Activated naive CD4-positive, alpha-beta T cell treated with anti-CD3 and anti-CD28 coated beads, Interleukin-2, amount 50 U/mL, for 24 hours (primary cell): ENCODE results near the gene OSMR.

ENCODE experiments used
- H3K27ac Mint-ChIP-seq: one replicate; pipeline ENCODE4 v1.8.0; 2021; ENCODE audit warnings: mild to moderate bottlenecking, mixed read lengths
- H3K27me3 Mint-ChIP-seq: one replicate; pipeline ENCODE4 v1.8.0; 2021; ENCODE audit warnings: mixed read lengths
- H3K36me3 Mint-ChIP-seq: one replicate; pipeline ENCODE4 v1.8.0; 2021; ENCODE audit warnings: mixed read lengths
- H3K4me1 Mint-ChIP-seq: one replicate; pipeline ENCODE4 v1.8.0; 2021; ENCODE audit warnings: mixed read lengths
- H3K4me3 Mint-ChIP-seq: one replicate; pipeline ENCODE4 v1.8.0; 2021; ENCODE audit warnings: mild to moderate bottlenecking, mixed read lengths
- H3K9me3 Mint-ChIP-seq: one replicate; pipeline ENCODE4 v1.8.0; 2021; ENCODE audit warnings: mixed read lengths

Gene OSMR

DNA sequence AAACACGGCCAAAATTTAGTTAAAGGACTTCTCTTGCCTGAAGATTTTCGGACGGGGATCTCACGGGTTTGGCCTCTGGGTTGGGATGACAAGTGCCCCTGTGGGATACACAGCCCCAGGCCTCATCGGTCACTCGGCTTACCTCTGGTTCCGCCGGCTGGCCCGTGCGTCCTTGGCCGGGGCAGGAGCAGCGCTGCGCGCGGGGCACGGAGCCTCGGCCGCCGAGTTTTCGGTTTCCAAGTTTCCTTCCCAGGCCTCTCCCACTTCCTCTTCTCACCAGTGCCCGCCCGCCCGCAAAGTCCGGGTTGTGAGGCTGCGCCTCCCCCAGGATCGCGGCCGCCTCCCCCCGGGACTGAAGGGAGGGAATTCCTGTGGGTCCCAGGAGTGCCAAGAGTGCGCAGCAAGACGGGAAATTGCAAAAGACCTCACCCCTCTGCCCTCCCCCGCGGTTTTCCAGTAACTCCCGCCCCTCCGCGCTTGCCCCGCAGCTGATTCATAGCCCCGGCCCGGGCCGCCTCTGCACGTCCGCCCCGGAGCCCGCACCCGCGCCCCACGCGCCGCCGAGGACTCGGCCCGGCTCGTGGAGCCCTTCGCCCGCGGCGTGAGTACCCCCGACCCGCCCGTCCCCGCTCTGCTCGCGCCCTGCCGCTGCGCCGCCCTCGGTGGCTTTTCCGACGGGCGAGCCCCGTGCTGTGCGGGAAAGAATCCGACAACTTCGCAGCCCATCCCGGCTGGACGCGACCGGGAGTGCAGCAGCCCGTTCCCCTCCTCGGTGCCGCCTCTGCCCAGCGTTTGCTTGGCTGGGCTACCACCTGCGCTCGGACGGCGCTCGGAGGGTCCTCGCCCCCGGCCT, at the start of gene OSMR:
Gene OSMR, plus strand, starts transcription at position 487 of the 853 bp plus-strand sequence. CDS start 23,033 bp downstream, outside the sequence.
- Mint-ChIP-seq H3K9me3 (no peaks in the 10 kb centered on the region), H3K27ac (no peak within 1 kb of the TSS), H3K27me3 (peaks cover 41% of the 10 kb centered on the region), H3K4me3 (peak within 1 kb of the TSS; percentile 67), H3K4me1 (peaks cover 9% of the 10 kb centered on the region), H3K36me3 (no peaks in the 10 kb centered on the region)

DNA sequence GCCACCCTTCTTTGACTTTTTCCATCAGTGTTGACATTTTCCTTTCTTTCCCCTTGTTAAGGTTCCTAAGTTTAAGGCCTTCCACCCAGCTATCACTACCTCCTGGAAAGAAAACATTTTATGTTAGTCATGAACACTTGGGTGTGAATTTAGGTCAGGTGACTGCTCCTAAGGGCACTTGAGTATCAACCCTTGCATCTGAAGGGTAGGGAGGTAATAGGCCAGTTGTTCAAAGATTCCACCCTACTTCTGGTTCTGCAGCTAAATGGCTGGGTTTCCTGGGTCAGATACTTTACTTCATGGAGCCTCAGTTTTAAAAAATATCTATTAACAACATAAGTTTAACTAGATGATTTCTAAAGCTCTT, 49.1 kb upstream of the OSMR start:
- no peaks in the 10 kb centered on the region for H3K4me1 Mint-ChIP-seq
- H3K27ac Mint-ChIP-seq: no peak overlapping the region
- peaks cover 4% of the 10 kb centered on the region for H3K27me3 Mint-ChIP-seq
- no peak overlapping the region for H3K4me3 Mint-ChIP-seq
- H3K9me3 Mint-ChIP-seq: no peaks in the 10 kb centered on the region
- H3K36me3 Mint-ChIP-seq: no peaks in the 10 kb centered on the region

DNA sequence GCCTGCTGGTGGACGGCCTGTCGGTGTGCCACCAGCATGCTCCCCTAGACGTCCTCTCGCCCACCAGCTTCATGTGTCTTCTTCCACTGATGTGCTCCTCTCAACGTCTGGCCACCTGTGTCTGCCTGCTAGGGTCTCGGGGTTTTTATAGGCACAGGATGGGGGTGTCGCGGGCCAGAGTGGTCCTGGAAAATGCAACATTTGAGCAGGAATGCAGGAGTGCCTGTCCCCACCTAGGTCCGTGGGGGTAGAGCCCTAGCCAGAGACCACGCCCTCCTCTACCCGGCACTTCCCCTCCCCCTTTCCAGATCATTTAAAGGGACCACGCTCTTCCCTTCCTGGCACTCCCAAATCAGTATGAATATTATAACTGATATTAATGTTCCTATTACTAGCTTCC, 48.0 kb upstream of the OSMR start:
- Mint-ChIP-seq H3K27ac (no peak overlapping the region), H3K9me3 (no peaks in the 10 kb centered on the region), H3K4me1 (no peaks in the 10 kb centered on the region), H3K4me3 (no peak overlapping the region), H3K36me3 (no peaks in the 10 kb centered on the region), H3K27me3 (no peaks in the 10 kb centered on the region)

DNA sequence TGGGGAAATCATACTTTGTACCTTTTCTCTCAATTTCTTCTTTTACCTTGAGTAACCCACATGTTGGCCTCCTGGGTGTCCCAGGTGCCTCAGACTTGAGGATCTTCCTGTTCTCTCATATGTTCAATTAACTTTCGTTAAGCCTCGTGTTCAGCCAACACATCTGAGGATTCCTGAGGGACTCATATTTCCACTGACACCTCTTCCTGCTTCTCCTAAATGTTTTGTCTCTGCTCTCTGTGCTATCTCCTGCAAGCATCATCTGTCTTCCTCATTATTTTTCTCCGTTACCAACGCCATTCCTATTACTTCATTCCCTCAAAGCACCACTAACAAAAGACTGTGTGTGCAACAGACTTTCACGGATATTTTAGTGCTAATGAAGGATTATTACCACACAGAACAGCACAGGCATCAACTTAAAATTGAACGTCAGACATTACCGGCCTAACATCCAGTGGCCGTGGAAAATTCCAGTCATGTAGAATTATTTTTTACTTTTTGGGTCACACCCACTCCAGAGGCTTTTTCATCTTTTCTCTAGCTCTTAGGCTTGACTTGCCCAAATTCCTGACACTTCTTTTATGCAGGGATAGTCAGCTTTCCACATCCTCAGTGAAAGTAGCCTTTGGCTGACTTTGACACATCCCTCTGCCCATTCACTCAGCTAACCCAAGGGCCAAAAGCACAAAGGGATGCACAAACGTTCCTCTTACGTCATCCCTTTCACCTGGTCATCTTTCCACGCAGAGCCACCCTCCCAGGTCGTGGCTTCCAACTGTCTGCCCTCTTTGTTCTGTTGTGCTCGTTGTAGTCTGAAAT, 46.0 kb upstream of the OSMR start:
- no peak overlapping the region for H3K27ac Mint-ChIP-seq
- no peaks in the 10 kb centered on the region for H3K4me1 Mint-ChIP-seq
- no peaks in the 10 kb centered on the region for H3K36me3 Mint-ChIP-seq
- H3K9me3 Mint-ChIP-seq: no peaks in the 10 kb centered on the region
- no peak overlapping the region for H3K4me3 Mint-ChIP-seq
- no peaks in the 10 kb centered on the region for H3K27me3 Mint-ChIP-seq

DNA sequence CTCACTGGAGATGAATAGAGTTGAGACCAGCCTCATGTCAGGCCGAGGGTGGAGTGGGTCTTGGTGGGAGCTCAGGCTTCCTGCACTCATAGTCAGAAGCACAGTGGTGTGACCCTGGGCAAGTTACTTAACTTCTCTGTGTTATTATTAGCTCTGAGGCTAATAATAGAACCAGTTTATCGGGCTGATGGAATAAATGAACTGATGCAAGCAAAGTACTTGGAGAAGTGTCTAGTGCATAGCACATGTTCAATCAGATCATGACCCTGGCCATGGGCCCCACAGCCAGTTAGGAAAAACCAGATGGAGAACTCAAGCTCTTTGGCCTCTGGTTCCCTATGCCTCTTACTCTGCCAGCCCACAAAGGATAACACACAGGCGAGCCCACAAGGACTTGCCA, 45.3 kb upstream of the OSMR start:
- no peaks in the 10 kb centered on the region for H3K4me1 Mint-ChIP-seq
- peaks cover under 1% of the 10 kb centered on the region for H3K27me3 Mint-ChIP-seq
- H3K36me3 Mint-ChIP-seq: no peaks in the 10 kb centered on the region
- H3K9me3 Mint-ChIP-seq: no peaks in the 10 kb centered on the region
- H3K4me3 Mint-ChIP-seq: no peak overlapping the region
- H3K27ac Mint-ChIP-seq: no peak overlapping the region

DNA sequence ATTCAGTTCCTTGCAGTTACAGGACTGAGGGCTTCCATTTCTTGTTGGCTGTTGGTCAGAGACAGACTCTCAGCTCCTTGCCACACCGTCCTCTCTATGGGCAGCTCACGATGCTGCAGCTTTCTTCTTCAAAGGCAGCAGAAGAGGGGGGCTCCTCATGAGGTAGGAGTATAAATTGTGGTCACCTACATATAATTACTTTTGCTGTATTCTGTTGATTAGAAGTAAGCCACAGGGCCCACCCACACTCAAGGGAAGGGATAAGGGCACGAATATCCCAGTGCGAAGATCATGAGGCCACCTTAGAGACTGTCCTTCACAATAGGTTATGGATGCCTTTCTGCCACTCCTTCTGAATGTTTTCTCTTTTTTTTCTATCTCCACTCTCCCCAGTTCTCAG, 43.7 kb upstream of the OSMR start:
- no peaks in the 10 kb centered on the region for H3K36me3 Mint-ChIP-seq
- no peaks in the 10 kb centered on the region for H3K4me1 Mint-ChIP-seq
- no peaks in the 10 kb centered on the region for H3K9me3 Mint-ChIP-seq
- H3K27me3 Mint-ChIP-seq: peaks cover 2% of the 10 kb centered on the region
- H3K4me3 Mint-ChIP-seq: no peak overlapping the region
- no peak overlapping the region for H3K27ac Mint-ChIP-seq

DNA sequence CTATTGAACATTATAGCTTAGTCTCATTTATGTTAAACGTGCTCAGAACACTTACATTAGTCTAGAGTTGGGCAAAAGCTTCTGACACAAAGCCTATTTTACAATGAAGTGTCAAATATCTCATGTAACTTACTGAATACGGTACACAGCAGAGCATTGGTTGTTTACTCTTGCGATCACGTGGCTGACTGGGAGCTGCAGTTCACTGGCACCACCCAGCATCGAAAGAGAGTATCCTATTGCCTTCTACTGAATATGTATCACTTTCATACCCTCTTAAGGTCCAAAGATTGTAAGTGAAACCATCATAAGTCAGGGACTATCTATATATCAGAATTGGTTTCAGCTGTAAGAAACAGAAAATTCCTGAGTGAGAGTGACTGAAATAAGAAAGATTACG, 42.6 kb upstream of the OSMR start:
- Mint-ChIP-seq H3K36me3 (no peaks in the 10 kb centered on the region), H3K9me3 (no peaks in the 10 kb centered on the region), H3K4me1 (no peaks in the 10 kb centered on the region), H3K27me3 (peaks cover 3% of the 10 kb centered on the region), H3K27ac (no peak overlapping the region), H3K4me3 (no peak overlapping the region)

DNA sequence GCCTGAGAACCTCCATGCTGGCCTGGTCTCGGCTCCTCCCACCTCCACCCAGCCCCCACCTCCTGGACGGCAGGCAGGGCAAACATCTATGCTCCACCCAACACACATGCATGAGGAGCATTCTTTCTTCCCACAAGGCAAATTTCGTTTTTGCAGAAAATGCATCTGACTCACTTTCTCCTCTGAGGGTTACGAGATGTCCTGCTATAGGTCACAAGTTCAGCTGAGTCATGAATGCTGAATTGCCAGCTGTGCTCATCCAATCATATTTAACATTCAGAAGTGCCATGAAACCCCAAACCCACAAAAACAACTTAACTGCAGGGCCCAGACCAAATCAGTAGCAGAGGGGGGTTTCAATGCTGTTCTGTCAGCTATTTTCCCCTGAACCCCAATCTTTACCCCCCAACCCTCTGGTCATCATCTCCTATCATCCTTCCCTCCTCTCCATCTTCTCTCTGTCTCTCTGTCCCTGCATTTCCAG, 39.0 kb upstream of the OSMR start:
- no peak overlapping the region for H3K27ac Mint-ChIP-seq
- H3K27me3 Mint-ChIP-seq: peaks cover 11% of the 10 kb centered on the region
- no peaks in the 10 kb centered on the region for H3K9me3 Mint-ChIP-seq
- no peaks in the 10 kb centered on the region for H3K4me1 Mint-ChIP-seq
- H3K4me3 Mint-ChIP-seq: no peak overlapping the region
- H3K36me3 Mint-ChIP-seq: no peaks in the 10 kb centered on the region

DNA sequence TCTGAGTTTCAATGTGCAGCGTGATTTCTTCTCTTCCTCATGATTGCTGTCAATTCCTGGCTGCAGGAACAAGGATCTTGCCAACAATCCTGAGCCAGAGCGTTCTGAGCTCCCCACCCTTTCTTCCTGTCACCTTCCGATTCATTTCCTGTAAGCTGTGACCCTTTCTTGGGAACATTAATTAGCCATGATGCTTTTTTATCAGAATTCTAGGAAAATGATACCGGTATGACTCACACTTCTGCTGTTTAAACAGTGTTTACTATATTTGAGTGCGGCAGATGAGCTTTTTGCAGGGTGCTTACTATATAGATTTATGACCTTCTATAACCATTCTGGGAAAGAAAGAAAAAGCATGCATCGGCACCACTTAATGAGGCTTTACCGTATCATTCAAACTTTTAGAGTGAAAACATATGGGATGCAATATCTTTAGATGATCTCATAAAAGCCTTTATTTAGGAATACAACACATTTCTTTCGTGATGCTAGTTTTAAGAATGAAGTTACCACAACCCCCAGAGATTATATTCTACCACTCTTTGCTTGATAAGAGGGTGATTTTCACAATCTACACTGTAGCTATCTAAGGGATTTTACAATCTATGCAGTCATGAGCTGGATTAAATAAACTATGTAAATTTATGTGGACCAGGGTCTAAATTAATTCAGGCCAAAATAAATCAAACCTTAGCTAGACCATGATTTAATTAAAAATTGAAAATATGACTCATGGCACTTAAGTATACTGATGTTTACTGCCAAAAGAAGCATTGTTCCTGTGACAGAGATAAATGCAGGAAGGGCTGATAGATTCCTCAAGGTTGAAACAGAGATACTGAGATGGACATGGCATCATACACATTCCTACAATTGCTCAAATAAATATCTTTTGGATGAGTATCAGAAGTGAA, 38.0 kb upstream of the OSMR start:
- Mint-ChIP-seq H3K36me3 (no peaks in the 10 kb centered on the region), H3K4me3 (no peak overlapping the region)

DNA sequence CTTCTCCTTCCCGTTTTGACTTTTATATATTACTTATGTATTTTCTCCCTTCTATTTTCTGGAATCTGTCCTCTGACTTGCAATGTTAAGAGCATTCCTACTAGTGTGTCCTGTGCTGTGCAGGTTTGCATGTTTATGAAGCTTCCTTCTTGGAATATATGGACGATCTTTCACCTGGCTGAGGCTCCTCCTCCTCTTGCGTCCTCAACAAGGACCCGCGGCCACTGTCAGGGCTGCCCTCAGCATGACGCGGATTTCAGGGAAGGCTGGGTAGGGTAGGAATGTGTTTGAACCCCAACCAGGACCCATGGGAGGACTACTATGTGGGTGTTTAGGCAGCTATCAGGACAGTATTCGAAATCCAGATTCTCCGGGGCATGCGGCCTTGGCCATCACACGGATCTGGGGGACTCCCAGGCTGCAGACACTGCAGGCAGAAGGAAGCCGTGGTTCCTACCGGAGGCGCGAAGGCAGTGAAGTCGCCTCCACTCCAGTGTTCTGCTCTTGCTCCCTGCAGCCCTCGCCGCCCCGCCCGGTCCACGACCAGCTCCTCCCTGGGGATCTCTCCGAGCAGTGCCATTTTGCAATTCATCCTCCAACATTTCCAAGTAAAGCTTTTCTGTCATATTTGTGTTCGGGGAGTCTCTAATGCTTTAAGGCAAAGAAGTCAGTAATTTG, 37.0 kb upstream of the OSMR start:
- Mint-ChIP-seq H3K27me3 (peaks cover 16% of the 10 kb centered on the region), H3K4me1 (no peaks in the 10 kb centered on the region), H3K4me3 (no peak overlapping the region), H3K36me3 (no peaks in the 10 kb centered on the region), H3K9me3 (no peaks in the 10 kb centered on the region), H3K27ac (no peak overlapping the region)

More for the DNA sequence above, 38.0 kb upstream of the OSMR start:
- Mint-ChIP-seq H3K27me3 (peaks cover 14% of the 10 kb centered on the region), H3K9me3 (no peaks in the 10 kb centered on the region), H3K27ac (no peak overlapping the region), H3K4me1 (no peaks in the 10 kb centered on the region)

DNA sequence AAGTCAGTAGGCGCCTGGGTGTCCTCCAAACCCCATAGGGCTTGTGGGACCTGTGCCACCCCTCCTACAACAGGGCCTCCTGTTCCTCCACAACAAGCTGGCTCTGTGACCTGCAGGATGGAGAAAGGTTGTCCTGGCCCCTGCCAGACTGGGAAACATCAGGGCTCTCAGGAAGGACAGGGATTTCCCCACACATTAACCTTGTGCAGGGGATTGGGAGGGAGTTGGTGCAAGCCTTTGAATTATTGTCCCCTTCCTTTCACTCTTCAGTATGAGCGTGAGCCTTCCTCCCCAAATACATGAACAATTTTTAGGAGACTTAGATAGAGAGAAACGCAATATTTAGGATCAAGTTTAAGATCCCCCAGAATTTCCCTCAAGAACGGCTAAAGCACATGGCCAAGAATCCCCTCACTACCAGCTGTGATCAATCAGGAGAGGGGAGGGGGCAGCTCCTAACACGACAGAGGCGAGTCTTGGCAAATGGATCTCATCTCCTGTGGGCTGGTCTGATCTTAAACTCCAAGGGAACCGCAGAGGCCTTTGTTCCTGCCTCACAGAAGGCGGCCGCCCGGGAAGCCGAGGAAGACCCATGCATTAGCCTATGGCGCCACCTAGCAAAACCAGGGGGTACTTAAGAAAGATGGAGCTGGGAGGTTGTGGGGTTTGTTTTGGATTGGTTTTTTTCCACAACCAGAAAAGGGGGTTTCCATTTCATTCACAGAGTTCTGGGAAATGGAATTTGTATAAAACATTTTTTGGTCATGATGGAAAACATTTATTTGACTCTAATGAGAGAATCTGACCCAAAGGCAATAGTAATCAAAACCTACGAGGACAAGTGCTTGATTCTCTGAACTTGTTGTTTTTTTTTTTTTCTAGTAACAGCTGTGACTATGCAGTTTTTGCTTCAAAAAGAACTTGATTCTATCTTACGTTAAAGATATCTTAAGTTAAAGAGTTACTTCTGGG, 36.1 kb upstream of the OSMR start:
- Mint-ChIP-seq H3K9me3 (no peaks in the 10 kb centered on the region), H3K4me1 (no peaks in the 10 kb centered on the region), H3K36me3 (no peaks in the 10 kb centered on the region), H3K27me3 (peaks cover 16% of the 10 kb centered on the region), H3K27ac (no peak overlapping the region), H3K4me3 (no peak overlapping the region)

DNA sequence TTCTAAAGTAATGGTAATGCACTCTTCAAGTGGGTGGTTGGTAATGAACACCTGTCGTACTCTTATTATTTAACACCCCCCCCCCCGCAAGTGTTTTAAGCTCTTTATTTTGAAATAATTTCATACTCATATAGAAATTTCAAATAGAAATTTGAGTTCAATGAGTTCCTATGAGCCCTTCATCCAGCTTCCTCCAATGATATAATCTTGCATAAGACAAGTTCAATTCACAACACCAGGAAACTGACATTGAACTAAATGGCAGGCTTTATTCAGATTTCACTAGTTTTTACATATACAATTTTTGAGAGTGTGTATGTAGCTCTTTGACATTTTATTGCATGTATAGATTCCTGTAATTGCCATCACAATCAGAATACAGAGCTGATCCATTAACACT, 30.9 kb upstream of the OSMR start:
- H3K4me3 Mint-ChIP-seq: no peak overlapping the region
- H3K4me1 Mint-ChIP-seq: no peaks in the 10 kb centered on the region
- H3K36me3 Mint-ChIP-seq: no peaks in the 10 kb centered on the region
- H3K27me3 Mint-ChIP-seq: peaks cover 25% of the 10 kb centered on the region
- H3K27ac Mint-ChIP-seq: no peak overlapping the region
- H3K9me3 Mint-ChIP-seq: no peaks in the 10 kb centered on the region

DNA sequence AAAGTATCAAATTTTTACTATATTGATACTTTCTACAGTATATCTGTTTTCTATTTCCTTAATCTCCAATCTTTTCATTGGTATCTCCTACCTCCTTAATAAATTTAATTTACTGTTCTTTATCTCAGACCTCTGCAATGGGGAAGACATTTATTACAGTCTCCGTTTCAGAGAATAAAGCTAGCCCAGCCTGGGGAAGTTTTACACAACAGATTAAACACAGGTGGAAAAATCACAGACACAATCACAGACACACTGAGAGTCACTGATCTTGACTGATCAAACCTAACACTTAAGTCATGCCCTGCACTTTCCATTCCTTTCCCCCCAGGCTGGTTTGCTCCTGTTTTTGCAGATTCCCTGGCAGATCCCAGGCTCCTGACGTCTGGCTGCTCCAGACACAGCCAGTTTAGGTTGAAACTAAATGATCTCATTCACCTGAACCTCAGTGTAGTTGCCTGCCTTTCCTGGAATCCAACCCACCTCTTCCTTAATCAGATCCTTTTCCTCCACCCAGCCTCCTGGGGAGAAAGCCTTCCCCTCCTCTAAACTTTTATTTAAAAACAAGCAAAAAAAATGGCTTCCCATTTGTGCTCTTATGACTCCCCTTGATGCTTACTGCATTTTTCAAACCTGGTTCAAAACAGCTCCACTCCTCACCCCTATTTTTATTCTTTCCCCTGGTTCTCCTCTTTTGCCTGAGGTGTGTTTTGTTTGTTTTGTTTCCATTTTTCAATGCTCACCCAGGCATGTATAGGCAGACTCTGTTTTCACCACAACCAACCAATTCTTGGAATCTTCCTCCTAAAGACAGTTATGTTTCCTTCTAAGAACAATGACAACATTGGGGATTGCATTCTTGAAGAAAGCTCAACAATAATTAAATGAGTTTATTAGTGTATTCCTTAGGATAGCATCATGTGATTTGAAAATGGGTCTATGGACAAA, 29.5 kb upstream of the OSMR start:
- Mint-ChIP-seq H3K9me3 (no peaks in the 10 kb centered on the region), H3K27ac (no peak overlapping the region), H3K36me3 (no peaks in the 10 kb centered on the region), H3K27me3 (peaks cover 25% of the 10 kb centered on the region), H3K4me1 (no peaks in the 10 kb centered on the region), H3K4me3 (no peak overlapping the region)
